GM21526 (cell line): ENCODE measurements around the gene DMWD.

ENCODE experiments used
- ATAC-seq: cut with Tn5 transposase; IDR thresholded peaks from one replicate; pipeline ENCODE4 v1.9.1; 2021; ENCODE audit warnings: moderate library complexity; ENCODE audit not compliant: unreplicated experiment, low FRiP score

DMWD gene

GRCh38 chr19:45772130-45772840, 20.4 kb downstream of the DMWD start:
- ATAC-seq = no peak

- no peak for ATAC-seq
Measured at GRCh38 chr19:45771311-45771933, 21.2 kb downstream of the DMWD start.

- peak; percentile 42 for ATAC-seq
Measured at GRCh38 chr19:45770192-45771101, 22.2 kb downstream of the DMWD start.

- no peak for ATAC-seq
Measured at GRCh38 chr19:45769821-45770191, 22.8 kb downstream of the DMWD start.

- peak; percentile 64 for ATAC-seq
Measured at GRCh38 chr19:45768984-45769782, 23.5 kb downstream of the DMWD start, which contains the start of gene SIX5. Gene SIX5, minus strand, starts transcription at chr19:45769252. Its CDS starts 408 bp downstream, at chr19:45768844.

GRCh38 chr19:45768655-45768983, 24.0 kb downstream of the DMWD start:
- ATAC-seq = no peak

- no peak for ATAC-seq
Measured at GRCh38 chr19:45767881-45768654, 24.6 kb downstream of the DMWD start.

GRCh38 chr19:45767410-45767880, 25.2 kb downstream of the DMWD start:
- ATAC-seq = no peak

- no peak for ATAC-seq
Measured at GRCh38 chr19:45766869-45767346, 25.7 kb downstream of the DMWD start.

GRCh38 chr19:45766296-45766868, 26.3 kb downstream of the DMWD start:
- no peak for ATAC-seq

- ATAC-seq = no peak
Measured at GRCh38 chr19:45765702-45766295, 26.8 kb downstream of the DMWD start.

- ATAC-seq = no peak
Measured at GRCh38 chr19:45764945-45765701, 27.5 kb downstream of the DMWD start.

GRCh38 chr19:45764475-45764874, 28.2 kb downstream of the DMWD start:
- ATAC-seq = no peak

GRCh38 chr19:45763691-45764294, 28.9 kb downstream of the DMWD start:
- no peak for ATAC-seq

GRCh38 chr19:45762870-45763631, 29.6 kb downstream of the DMWD start:
- ATAC-seq = no peak

- ATAC-seq = no peak
Measured at GRCh38 chr19:45761714-45762113, 30.9 kb downstream of the DMWD start.

GRCh38 chr19:45758921-45759320, 33.7 kb downstream of the DMWD start:
- ATAC-seq = no peak
